GM13976 (cell line): Measurements from ENCODE around the gene TOMM6.

Source experiments
- DNase-seq: peaks from one replicate; pipeline ENCODE4 v3.0.0; 2012; ENCODE audit warnings: low spot score
- in situ Hi-C: fragments of 300-500 bp; cut with MboI; formaldehyde crosslinking; loops from one replicate; pipeline ENCODE4 v1.12.0; 2022; ENCODE audit warnings: low sequenced_read_pairs, mixed read lengths, inconsistent platforms; ENCODE audit not compliant: unreplicated experiment
- TF ChIP-seq, protein P1 (sequence below): IDR thresholded peaks from 2 replicates; pipeline ENCODE4 v1.5.1; 2012; ENCODE audit warnings: borderline replicate concordance, mild to moderate bottlenecking; ENCODE audit not compliant: insufficient read depth; ENCODE audit errors: extremely low read depth, missing control alignments, control extremely low read depth

The TOMM6 gene

DNA sequence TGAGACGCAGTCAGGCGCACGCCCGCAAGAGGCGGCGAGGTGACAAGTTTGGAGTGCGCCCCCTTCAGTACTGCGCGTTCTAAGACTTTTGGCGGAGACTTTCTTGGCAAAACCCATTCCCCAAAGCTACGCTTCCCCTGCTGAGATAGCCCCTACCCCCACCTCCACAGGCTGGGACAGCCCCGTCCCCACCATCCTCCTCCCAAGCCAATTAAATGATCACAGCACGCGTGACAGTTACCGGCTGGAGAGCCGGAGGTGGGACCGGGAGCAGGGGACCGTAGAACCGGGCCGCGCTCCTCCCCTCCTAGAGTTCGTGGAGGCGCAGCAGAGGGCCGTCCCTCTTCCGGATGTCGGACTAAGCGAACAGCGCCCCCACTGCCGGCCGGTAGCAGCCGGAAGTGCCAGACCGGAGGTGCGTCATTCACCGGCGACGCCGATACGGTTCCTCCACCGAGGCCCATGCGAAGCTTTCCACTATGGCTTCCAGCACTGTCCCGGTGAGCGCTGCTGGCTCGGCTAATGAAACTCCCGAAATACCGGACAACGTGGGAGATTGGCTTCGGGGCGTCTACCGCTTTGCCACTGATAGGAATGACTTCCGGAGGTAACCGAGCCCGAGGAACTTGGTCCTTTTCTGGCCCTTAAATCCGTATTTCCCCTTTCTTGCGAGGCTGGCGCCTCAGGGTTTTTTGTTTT, at the start of gene TOMM6:
TOMM6 (plus strand) TSS at position 476 of the 699 bp plus-strand sequence; CDS start at position 480, 4 bp downstream.
- TF ChIP-seq, protein P1, sequence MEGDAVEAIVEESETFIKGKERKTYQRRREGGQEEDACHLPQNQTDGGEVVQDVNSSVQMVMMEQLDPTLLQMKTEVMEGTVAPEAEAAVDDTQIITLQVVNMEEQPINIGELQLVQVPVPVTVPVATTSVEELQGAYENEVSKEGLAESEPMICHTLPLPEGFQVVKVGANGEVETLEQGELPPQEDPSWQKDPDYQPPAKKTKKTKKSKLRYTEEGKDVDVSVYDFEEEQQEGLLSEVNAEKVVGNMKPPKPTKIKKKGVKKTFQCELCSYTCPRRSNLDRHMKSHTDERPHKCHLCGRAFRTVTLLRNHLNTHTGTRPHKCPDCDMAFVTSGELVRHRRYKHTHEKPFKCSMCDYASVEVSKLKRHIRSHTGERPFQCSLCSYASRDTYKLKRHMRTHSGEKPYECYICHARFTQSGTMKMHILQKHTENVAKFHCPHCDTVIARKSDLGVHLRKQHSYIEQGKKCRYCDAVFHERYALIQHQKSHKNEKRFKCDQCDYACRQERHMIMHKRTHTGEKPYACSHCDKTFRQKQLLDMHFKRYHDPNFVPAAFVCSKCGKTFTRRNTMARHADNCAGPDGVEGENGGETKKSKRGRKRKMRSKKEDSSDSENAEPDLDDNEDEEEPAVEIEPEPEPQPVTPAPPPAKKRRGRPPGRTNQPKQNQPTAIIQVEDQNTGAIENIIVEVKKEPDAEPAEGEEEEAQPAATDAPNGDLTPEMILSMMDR = peak; percentile 95
- peak; percentile 94 for DNase-seq
- in situ Hi-C loops = no loop called here

DNA sequence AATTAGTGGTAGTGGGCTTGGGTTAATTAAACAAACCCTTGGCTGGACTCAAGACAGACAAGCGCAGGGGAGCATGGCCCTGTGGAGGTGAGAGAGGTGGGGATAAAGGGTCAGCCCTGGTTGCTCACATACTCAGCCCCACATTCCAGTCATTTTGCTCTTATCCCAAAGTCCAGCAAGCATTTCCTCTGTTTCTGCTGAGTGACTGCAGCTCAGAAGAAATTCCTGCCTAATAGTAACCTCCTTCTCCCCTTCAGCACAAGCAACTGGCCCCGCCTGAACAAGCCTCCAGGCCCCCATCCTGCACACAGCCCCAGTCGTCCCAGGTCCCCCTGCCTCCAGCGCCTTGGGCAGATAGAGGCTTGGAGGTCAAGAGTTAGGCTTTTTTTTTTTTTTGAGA, 48.5 kb upstream of the TOMM6 start:
- no peak for DNase-seq
- in situ Hi-C loops = no loop called here
- TF ChIP-seq, protein P1 = no peak

DNA sequence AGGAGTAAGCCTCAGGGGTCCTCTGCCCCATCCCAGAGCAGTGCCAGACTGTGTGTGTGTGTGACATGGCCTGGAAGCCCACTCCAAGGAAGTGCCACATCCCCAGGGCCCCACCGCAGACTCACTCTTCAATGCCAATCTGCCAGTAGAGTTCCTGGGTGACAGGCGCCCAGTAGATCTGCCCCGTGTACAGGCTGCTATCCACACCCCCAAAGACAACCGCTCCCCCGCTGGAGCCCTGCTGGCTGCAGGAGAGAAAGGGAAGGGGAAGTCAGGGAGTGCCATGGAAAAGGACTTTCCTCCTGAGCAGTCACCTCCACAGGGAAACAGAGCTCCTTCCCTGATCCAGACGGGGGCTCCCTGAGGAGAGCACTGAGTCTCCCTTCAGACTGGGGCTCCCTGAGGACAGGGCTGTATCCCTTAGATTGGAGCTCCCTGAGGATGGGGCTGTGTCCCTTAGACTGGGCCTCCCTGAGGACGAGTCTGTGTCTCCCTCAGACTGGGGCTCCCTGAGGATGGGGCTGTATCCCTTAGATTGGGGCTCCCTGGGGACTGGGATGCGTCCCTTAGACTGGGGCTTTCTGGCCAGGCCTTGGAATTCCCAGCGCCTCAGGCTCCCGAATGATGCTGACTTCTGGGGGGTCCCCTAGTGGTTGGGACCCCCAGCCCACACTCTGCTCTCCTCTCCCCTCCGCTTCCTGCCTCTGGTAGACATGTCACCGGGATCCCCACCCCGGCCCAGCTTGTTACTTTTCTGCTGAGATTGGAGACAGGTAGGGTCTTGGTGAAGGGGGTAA, 46.9 kb upstream of the TOMM6 start:
- in situ Hi-C loops = no loop called here
- TF ChIP-seq, protein P1 = no peak
- DNase-seq = no peak

DNA sequence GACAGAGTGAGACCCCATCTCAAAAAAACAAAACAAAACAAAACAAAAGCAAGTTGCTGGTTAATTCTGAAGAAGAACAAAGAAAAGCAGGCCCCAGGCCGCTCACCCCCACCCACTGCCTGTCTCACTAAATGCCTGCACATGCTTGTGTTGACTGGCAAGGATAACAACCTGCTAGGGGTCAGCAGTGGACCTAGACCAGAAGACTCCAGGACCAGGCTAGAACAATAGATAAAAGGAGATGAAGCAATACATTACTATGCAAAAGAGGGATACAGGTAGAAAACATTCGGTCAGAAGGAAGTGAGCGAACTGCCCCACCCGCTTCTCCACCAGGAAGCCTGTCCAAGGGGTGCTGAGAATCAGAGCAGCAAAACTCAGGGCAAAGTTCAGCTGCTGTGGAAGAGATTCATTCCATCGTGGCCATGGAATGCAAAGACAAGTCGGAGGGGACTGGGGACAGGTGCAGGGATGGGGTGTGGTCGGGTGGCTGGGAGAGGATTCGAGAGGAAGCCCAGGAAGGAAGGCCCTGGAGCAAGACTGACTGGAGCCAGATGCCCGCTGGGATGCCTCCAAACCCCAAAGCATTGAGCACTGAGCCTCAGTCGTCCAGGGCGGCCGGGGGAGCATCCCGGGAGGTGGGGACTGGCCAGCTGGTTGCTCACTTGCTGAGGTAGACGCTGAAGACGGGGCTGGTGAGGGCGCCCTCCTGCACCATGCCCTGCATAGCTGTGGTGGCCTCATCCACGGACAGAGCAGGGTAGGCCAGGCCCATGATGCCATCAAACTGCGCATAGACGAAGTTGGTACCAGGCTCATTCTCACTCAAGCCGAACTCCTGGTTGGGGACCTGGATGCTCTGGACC, 45.6 kb upstream of the TOMM6 start:
- DNase-seq = no peak
- TF ChIP-seq, protein P1 = no peak
- in situ Hi-C loops = no loop called here

DNA sequence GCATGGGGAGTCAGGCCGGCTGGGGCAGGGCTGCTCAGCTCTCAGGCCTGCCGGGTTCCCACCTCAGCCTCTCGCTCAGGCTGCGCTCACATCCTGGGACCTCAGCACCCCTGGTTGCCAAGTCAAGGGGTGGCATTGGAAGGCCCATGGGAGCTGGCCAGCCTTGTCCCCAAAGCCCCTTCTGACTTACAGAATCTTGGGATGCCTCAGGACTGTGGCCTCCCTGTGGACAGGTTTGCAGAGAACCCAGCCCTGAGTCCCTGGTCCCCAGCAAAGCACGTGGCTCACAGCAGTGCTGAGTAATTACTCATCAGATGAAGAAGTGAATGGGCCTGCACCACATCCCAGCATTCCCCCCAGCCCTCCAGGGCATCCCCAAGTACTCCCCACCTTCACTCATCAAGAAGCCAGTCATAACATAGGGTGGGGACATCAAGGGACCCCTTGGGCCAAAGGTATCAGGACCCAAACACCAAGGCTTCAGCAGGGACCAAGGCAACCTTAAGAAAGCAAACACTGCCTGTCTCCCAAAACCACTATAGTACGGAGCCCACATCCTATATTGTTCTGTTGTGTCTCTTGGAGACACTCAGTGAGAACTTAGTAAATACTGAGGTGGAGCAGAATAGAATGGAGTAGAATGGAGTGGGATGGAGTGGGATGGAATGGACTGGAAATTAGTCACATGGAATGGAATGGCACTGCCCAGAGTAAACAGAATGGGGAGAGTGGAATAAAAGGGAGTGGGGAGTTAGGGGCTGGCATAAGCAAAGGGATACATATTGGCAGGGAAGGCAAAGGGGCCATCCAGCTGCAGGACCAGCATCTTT, 43.9 kb upstream of the TOMM6 start:
- DNase-seq = no peak
- in situ Hi-C loops = no loop called here

More for the DNA sequence above, 43.9 kb upstream of the TOMM6 start:
- TF ChIP-seq, protein P1 = no peak
